OCI-LY1 (cell line): ENCODE results near the gene STON2.

Experiments used
- EZH2 ChIP-seq: fragments of 200-600 bp; sonication (generic), shearing (Covaris generic); IDR thresholded peaks from 2 replicates; pipeline ENCODE4 v1.8.0; 2017; ENCODE audit warnings: borderline replicate concordance, mixed run types, mild to moderate bottlenecking, antibody characterized with exemption, low read length, moderate library complexity, mixed read lengths
- TF ChIP-seq, protein P1 (sequence below): fragments of 200-600 bp; sonication (generic), shearing (Covaris generic); IDR thresholded peaks from 2 replicates; pipeline ENCODE4 v1.5.1; 2017; ENCODE audit warnings: mild to moderate bottlenecking, antibody characterized with exemption, low read length, moderate library complexity, mixed read lengths

GRCh38 chr14:81430235-81430634, 30.1 kb upstream of the STON2 start:
- TF ChIP-seq, protein P1, sequence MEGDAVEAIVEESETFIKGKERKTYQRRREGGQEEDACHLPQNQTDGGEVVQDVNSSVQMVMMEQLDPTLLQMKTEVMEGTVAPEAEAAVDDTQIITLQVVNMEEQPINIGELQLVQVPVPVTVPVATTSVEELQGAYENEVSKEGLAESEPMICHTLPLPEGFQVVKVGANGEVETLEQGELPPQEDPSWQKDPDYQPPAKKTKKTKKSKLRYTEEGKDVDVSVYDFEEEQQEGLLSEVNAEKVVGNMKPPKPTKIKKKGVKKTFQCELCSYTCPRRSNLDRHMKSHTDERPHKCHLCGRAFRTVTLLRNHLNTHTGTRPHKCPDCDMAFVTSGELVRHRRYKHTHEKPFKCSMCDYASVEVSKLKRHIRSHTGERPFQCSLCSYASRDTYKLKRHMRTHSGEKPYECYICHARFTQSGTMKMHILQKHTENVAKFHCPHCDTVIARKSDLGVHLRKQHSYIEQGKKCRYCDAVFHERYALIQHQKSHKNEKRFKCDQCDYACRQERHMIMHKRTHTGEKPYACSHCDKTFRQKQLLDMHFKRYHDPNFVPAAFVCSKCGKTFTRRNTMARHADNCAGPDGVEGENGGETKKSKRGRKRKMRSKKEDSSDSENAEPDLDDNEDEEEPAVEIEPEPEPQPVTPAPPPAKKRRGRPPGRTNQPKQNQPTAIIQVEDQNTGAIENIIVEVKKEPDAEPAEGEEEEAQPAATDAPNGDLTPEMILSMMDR, result no peak
- TF ChIP-seq EZH2, result no peak
